GM18868 (cell line): ENCODE data around the gene MYLK2.

Source experiments
- ATAC-seq: cut with Tn5 transposase; IDR thresholded peaks from one replicate; pipeline ENCODE4 v1.9.1; 2021; ENCODE audit warnings: mild to moderate bottlenecking, moderate library complexity; ENCODE audit not compliant: unreplicated experiment

Gene MYLK2

DNA sequence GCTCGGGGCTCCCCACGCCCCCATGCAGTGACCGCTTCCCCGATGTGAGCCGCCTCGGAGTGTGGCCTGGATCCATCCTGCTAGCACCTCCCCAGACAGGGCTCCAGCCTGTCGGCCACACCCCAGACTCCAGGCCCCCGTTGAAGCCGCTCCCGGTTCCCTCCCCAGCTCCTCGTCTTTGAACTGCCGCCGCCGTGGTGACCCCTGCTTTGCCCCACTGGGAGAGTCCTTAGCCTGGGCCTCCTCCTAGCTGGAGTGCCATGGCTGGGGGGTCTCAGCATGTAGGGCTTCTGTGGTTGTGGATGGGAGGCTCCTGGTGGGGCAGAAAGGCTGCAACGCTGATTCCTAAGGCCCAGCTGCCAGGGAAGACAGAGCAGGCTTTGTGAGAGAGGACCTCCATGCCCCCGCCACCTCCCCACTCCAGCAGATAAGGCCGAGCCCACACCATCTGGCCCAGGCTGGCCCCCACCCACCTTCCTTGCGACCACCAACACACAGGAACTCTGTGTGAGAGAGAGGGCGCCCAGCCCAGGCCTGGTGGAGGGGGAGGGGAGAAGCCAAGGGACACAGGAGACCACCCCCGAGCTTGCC lies 14.9 kb downstream of the MYLK2 start:
- ATAC-seq = no peak

DNA sequence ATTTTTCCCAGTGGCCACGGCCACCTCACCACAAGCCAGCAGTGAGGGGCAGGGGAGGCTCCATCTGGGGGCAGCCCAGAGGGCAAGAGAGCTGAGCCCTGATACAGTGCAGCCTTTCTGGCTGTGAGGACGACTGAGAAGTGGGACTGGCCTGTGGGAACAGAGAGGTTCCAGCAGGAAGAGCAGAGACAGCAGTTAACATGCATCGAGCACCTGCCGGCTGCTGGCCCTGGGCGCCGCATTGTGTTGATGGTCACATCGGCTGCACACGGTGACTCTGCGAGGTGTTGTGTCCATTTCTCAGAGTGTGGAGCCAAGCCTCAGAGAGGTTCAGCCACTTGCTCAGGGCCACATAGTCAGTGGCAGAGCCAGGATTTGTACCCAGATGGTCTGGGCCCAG lies 16.4 kb downstream of the MYLK2 start:
- ATAC-seq = no peak

DNA sequence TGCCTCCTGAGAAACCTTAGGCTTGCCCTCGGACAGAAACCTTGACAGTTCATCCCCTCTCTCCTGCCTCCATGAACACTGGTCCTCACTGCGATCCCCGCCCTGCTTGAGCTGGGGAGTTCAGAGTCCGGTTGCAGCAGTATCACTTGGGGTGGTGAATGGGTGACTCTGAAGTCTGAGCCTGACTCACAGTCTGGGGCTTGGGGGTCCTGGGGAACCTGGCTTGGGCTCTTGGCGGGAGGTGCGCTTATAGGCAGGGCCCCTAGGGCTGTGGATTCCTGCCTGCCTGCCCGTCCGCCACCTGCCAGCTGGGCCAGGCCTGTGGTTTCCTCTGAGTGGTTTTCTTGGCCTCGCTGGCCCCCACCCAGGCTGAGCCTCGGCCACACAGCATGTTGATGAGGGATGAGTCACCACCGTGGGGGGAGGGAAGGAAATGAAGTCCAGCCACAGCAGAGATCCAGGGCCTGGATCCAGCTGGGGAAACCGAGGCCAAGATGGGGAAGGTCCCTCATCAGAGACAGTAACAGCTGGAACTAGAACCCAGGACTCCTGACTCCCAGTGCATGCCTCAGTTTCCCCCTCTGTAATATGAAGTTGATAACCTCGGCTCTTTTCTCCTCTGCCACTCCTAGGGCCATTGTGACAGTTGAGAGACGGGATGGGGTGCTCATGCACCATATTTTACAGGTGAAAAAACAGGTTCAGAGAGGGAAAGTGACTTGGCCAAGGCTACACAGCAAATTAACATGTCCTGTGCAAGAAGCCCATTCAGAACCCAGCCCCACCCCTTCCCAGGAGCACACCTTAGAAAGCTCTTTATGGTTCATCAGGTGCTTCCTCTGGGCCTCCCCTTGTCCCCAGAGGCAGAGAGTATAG lies 17.1 kb downstream of the MYLK2 start:
- peak; percentile 66 for ATAC-seq

DNA sequence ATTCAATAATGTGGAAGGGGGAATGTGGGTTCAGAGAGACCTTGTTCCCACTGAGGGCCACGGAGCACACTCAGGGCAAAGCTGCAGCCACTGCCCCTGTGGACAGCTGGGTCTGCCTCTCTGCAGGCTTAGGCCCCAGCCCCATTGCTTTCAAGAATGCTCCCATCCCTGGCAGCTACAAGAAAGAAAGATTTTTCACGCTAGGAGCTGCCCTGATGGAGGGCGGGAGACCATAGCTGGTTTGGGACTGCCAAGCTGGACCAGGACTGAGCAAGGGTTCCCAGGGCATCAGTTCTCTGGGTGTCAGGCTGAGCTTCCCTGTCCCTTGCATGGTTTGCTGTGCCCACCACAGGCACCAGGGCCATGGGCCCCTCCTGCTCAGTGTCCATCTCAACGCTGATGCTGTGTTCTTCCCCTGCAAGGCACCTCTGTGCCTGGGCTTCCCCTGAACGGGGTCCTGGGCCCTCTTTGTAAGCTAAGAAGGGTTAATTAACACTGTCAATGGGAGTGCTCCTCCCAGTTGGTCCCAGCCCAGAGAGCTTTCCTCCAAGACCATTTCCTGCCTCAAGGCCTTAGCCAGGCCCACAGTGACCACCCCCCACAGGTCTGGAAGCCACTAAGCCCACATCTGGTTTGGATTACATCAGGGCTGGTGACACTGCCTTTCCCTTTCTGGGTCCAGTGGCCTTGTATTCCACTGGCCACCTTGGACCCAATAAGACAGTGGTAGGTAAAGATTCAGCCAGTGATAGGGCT lies 17.9 kb downstream of the MYLK2 start:
- ATAC-seq = no peak

DNA sequence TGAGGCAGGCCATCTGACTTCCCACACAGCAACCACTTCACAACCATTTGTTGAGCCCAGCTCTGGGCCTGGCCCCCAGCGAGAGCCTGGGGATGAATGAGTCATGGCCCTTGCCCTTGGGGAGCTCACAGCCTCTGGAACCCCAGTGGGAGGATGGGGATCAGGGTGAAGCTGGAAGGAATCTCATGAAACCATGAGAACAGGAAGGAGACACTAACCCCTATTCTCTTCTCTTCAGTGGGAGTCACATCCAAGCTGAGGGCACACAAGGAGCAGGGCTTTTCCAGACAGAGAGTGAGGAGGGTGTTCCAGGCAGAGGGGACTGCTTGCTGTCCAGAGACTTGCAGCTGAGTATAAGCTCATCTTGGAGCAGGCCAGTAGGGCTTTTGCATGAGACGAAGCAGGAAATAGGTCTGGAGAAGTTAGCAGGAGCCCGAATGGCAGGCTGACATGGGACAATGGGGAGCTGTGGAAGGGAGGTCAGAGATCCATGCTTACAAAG lies 18.8 kb downstream of the MYLK2 start:
- no peak for ATAC-seq

DNA sequence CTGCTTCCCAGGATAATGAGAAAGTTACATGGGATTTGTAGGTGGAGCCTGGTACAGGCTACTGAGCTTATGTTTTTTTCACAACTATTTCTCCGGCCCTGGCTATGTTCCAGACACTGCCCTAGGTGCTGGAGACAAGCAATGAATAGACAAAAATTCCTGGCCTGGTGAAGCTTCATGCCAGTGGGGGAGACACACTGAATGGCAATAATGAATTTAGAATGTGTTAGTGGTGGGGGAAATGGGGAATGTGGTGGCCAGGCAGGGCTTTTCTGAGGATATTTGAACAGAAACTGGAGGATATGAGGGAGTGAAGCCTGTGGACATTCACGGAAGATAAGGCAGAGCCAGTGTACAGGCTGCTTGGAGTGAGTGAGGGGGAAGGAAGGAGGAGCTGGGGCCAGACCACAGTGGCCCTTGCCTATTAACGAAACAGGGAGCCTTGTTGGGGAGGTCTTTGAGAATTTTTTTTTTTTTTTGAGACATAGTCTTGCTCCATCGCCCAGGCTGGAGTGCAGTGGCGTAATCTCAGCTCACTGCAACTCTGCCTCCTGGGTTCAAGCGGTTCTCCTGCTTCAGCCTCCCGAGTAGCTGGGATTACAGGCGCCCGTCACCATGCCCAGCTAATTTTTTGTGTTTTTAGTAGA lies 19.6 kb downstream of the MYLK2 start:
- ATAC-seq = no peak

DNA sequence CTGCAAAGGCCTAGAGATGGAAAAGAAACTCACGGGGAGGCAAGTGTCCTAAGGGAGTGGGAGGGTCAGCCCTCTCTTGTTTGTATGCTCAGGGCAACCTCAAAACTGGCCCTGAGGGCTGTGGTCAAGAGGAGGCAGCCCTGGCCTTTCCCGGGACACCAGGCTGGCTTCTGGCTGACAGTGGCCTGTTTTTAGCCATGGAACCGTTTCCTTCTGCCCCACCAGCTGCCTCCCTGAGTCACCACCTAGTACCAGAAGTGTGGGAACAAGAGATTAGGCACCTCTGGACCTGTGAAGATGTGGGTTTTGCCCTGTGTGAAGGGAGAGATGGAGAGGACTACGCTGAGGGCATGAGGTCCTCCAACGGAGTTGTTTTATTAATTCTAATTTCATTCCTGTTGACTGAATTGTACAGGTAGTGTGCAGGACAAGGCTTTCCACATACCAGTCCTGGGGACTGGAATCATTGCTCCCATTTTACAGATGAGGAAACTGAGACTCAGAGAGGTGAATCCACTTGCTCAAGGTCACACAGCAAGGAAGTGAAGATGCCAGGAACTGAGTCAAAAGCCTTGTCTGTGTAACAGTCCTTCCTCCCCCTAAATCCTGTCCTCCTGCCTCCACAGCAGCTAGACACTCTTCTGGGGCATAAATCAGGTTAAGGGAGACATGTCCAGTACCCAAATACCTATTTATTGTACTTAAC lies 20.8 kb downstream of the MYLK2 start:
- no peak for ATAC-seq

DNA sequence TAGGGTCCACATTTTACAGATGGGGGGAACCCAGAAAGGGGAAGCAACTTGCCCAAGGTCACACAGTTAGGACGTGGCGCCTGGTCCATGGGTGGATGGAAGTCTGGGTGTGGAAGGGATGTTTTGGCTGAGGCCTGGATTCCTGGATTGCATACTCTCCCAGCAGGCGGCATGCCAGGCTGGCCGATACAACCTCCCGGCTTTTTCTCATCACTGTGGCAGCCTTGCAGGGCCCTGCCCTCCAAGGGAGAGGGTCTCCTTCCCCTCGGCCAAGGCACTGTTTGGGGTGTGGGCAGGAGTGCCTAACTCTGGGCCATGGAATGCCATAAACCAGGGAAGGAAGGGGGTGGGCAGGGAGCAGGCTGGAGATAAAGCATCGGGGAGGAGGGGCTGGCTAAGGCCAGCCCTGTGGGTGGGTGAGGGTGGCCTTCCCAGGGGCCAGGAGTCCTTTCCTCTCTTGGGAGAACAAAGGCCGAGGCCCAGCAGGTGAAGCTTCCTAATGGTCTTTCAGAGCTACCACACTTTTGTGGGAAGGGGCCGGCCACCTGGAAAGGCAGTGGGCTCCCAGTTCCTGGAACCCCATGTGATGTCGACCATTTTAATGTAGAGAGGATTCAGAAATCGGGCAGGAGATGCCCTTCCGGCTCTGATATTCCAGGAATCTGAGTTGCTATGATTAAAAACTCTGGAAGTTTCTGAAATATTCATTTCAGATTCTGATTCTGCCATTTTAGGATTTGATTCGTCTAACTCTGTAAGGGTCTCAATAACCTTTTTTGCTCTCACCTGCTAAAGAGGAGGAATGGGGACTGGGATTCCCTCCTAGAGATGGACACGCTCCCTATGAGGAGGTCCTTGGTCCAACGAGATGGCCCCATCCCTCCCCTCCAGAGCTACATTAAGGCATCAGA lies 22.0 kb downstream of the MYLK2 start:
- no peak for ATAC-seq

DNA sequence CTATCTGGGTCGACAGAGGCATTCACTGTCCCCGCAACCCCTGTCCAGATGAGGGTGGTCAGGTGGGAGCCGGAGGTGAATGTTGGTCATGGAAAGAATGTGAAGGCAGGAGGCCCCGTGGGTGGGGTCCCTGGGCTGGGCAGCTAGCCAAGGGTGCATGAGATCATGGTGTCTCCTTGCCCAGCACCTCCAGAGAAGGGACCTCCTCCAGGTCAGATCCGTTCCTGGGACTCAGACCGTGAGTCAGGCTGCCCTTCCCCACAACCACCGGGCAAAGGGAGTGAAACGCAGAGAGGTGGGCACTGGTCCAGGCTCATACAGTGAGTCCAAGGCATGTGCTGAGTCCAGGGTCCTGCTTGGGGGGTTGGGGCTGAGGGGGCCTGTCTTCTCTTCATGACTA lies 22.8 kb downstream of the MYLK2 start:
- ATAC-seq = no peak

DNA sequence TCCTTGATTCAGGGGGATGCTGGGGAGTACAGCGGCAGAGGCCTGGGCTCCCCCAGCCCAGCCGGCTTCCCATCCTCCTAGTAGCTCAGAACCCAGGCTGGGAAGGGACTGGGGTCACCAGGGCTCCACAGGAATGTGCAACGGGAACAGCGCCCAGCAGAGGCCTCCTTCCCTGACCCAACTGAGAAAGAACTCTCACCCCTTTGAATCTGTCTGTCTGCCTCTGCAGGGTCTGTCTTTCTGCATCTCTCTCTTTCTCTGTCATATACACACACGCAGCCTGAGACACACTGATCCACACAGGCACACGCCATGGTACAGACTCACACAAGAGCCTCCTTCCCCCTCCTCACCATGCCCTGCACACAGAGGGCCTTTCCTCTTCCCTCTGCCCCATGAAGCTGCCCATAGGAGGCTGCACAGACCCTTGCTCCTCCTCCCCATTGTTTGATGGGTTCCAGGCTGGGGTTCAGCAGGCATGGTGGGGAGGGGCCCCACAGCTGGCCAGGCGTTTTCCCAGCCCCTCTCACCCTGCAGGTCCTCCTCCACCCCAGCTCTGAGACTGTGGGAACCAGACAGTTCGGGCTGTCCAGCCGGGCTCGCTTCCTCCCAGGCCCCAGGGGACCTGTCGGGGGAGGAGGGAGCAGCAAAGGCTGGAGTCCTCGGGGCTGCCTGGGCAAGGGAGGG lies 23.5 kb downstream of the MYLK2 start:
- no peak for ATAC-seq

DNA sequence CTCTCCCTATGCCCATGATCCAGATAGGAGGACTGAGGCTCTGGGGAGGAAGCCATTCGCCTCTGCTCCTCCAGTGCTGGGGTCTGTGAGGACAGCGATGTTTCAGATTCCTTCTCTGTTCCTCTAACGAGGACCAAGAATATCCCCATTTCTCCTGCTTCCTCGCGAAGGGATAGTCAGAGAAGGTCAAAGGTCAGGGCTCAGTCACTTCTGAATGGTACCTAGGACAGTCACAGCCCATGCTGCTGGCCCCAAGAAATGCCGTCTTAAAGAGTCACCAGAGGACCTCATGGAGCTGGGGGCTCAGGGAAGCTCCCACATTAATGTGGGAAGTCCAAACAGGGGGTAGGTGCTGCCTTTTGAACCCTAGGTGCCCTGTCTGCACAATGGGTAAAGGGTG lies 24.1 kb downstream of the MYLK2 start:
- ATAC-seq = no peak

DNA sequence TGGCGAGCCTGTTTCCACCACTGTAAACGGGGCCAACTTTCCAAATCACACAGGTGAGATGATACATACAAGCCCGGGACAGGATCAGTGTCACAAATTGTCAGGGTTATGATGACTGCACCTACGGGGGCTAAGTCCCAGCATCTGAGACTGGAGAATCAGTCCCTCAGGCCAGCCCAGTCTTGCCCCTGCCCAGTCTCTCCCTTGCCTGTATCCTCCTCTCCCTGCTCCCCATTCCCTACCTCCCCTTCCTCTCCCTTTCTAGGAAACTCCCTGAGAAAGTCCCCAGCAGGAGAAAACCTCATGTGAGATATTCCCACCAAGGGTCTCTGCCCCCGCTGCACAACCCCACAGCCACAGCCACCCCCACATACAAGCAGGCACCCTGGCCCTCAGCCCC lies 24.7 kb downstream of the MYLK2 start:
- no peak for ATAC-seq

DNA sequence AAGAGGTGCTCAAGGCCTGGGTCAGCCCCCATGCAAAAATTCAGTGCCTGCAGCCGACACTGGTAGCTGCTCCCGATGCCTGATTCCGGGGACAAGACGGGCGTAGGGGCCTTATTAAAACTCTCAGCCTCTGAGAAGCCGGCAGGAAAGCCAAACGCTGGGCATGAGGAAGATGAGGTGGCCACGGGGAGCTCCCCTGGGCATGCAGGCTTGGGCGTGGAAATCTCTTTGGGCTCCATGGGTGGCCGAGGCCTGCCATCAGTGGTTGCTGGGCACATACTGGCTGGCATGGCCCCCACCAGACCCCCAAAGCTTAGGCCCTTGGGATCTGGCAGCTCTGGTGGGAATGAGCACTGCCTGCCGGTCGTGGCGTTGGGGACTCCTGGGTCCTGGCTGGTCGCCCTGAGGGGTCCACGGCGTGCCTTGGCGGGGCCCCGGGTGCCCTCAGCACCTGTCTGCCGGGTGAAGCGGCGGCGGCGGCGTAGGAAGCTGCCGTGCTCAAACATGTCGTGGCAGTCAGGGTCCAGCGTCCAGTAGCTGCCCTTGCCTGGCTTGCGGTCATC lies 25.7 kb downstream of the MYLK2 start:
- no peak for ATAC-seq

DNA sequence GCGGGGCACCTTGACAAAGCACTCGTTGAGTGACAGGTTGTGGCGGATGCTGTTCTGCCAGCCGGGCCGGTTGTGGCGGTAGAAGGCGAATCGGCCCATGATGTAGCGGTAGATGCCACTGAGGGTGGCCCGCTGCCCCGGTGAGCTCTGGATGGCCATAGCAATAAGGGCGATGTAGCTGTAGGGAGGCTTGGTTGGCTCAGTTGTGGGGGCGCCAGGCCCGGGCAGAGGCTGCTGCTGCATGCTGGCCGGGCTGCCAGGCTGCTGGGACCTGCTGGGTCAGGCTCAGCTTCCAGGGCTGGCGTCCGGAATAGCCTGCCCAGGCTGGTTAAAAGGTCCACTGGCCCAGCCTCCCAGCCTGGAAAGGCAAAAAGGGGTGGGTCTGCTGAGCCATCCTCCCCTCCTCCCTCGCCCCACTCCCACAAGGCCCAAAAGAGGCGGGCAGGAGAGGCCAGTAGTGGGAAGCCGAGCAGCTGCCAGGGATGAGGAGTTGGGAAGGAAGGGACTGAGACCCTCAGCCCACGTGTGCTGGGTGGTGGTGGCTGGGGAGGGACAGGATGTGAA lies 26.2 kb downstream of the MYLK2 start, which contains the start of gene FOXS1:
Gene FOXS1, minus strand, starts transcription at position 305 of the 564 bp plus-strand sequence. Its CDS starts 62 bp downstream, at position 243.
- no peak for ATAC-seq

DNA sequence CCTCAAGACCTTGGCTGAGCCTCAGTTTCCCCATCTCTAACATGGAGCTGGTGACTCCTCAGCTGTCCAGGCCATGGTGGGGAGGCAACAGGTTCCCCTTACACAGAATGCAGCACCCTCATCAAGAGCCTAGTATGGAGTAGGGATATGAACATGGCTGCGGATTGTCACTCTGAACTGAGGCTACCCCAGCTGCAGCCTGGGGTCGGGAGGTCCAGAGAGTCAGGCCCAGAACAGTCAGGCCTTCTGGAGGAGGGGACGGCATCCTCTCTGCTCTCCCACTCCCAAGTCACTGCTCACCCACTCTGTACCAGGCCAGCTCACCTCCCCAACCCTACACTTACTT lies 27.6 kb downstream of the MYLK2 start:
- no peak for ATAC-seq

DNA sequence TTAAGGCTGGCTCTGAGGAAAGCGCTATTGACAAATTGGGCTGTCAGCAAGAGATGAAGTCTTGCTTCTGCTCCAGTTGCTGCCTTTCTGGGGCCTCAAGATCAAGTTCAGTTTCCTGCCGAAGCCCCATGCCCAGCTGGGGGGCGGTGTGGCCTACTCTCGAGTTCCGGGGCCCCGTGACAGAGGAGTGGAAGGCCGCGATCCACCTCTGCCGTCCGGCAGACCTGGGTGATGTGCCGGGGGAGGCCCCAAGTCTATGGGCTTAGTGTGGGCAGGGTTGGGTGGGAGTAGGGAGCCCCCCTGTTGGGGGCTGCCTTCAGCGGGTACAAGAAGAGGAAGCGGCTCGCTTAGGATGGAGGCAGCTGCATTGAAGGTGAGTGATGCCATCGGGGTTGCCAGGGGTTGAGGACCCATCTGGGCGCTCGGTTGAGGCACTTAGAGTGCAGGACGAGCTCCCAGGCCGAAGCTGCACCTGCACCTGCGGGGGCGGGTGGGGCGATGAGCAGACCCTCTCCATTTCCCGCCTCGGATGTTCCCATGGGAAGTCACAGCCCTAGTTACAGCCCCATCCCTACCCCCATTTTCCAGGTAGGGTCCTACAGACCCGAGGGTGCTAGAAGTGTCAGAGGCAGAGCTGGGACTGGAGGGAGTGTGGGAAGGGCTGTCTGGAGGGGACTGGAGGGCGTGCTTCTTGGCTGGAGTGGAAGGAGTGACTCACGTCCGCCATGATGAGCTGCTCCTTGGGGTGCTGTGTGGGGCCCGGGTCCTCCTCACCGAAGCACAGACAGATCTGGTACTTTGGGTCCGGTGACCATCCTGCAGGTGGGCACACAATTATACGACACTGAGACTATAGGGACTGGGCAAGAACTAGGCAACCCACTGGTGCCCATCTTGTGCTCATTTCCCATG lies 29.2 kb downstream of the MYLK2 start:
- ATAC-seq = no peak

DNA sequence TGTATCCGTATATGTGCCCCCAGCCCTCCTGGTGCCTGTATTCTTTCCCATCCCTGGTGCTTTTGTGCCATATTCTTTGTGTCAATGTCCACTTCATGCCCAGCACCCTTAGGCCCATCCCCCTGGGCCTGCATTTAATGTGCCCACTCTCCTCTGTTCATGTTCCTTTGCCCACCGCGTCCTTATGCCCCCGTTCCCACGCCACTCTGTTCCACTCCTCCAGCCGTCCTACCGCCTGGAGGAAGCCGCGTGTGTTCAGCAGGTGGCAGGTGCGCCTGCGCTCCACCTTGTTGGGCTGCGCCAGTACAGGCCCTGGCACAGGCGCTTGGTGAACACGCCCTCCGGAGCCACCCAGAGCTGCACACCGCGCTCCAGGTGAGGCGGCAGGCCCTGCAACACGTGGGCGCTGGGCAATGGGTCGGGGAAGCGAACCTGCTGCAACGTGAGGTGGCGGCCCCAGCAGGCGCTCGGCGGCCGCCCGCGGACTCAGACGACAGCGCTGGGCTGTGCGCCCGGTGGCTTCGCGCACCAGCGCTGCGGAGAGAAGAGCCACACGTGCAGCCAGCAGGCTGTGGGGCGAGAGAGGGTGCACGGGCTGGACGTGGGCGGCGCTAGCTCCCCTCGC lies 30.3 kb downstream of the MYLK2 start:
- no peak for ATAC-seq
